H9 (cell line): ENCODE measurements around the gene POLL. TPM values are rescaled to one million over a fixed set of nuclear protein-coding genes. Genes with fewer than 3 reads are reported as not detected.

Experiments
- DNase-seq: peaks from one replicate; pipeline ENCODE4 v3.0.0-alpha.2; 2017
- H2AFZ ChIP-seq: one replicate; pipeline ENCODE4 v1.6.1; 2013; ENCODE audit warnings: mild to moderate bottlenecking, low read length, control low read depth, moderate library complexity
- H2AK5ac ChIP-seq: 2 replicates; pipeline ENCODE4 v1.6.1; 2013; ENCODE audit warnings: low read length, control low read depth, mixed read lengths; ENCODE audit not compliant: insufficient read length
- H2BK120ac ChIP-seq: one replicate; pipeline ENCODE4 v1.6.1; 2013; ENCODE audit warnings: low read depth, mild to moderate bottlenecking, low read length, control low read depth, inconsistent platforms; ENCODE audit not compliant: poor library complexity, severe bottlenecking
- H2BK12ac ChIP-seq: 2 replicates; pipeline ENCODE4 v1.6.1; 2013; ENCODE audit warnings: low read length, control low read depth, mixed read lengths, low read depth; ENCODE audit not compliant: insufficient read length
- H2BK15ac ChIP-seq: 2 replicates; pipeline ENCODE4 v1.6.1; 2013; ENCODE audit warnings: low read depth, low read length, control low read depth
- H2BK20ac ChIP-seq: one replicate; pipeline ENCODE4 v1.6.1; 2013; ENCODE audit warnings: low read depth, mild to moderate bottlenecking, low read length, control low read depth, inconsistent platforms; ENCODE audit not compliant: poor library complexity, severe bottlenecking
- H2BK5ac ChIP-seq: 2 replicates; pipeline ENCODE4 v1.6.1; 2013; ENCODE audit warnings: low read length, control low read depth, mixed read lengths; ENCODE audit not compliant: insufficient read length
- H3K14ac ChIP-seq: 2 replicates; pipeline ENCODE4 v1.6.1; 2013; ENCODE audit warnings: low read length, control low read depth; ENCODE audit not compliant: insufficient read depth
- H3K18ac ChIP-seq: 2 replicates; pipeline ENCODE4 v1.6.1; 2013; ENCODE audit warnings: low read depth, mild to moderate bottlenecking, mixed read lengths, low read length, control low read depth; ENCODE audit not compliant: insufficient read length
- H3K23ac ChIP-seq: 2 replicates; pipeline ENCODE4 v1.6.1; 2013; ENCODE audit warnings: low read length, control low read depth, mixed read lengths, low read depth; ENCODE audit not compliant: insufficient read length
- H3K23me2 ChIP-seq: 2 replicates; pipeline ENCODE4 v1.6.1; 2013; ENCODE audit warnings: low read depth, mild to moderate bottlenecking, mixed read lengths, low read length, control low read depth; ENCODE audit not compliant: insufficient read length, poor library complexity, severe bottlenecking
- H3K27ac ChIP-seq: 2 replicates; pipeline ENCODE4 v1.5.1; 2013; ENCODE audit warnings: low read length, control low read depth, mixed read lengths, low read depth; ENCODE audit not compliant: insufficient read length
- H3K27me3 ChIP-seq: 2 replicates; pipeline ENCODE4 v1.6.1; 2013; ENCODE audit warnings: low read length, control low read depth, inconsistent platforms; ENCODE audit not compliant: insufficient read depth
- H3K4ac ChIP-seq: 2 replicates; pipeline ENCODE4 v1.6.1; 2013; ENCODE audit warnings: low read depth, mild to moderate bottlenecking, control low read depth, inconsistent platforms, low read length, moderate library complexity
- H3K4me1 ChIP-seq: 2 replicates; pipeline ENCODE4 v1.6.1; 2013; ENCODE audit warnings: low read length, control low read depth, inconsistent platforms; ENCODE audit not compliant: insufficient read depth
- H3K4me2 ChIP-seq: 2 replicates; pipeline ENCODE4 v1.6.1; 2013; ENCODE audit warnings: low read length, control low read depth, mixed read lengths; ENCODE audit not compliant: insufficient read length, insufficient read depth
- H3K56ac ChIP-seq: 2 replicates; pipeline ENCODE4 v1.6.1; 2013; ENCODE audit warnings: low read depth, mild to moderate bottlenecking, mixed read lengths, low read length, control low read depth; ENCODE audit not compliant: insufficient read length
- H3K79me1 ChIP-seq: 2 replicates; pipeline ENCODE4 v1.6.1; 2013; ENCODE audit warnings: low read depth, mild to moderate bottlenecking, moderate library complexity, low read length, control low read depth, inconsistent platforms; ENCODE audit not compliant: insufficient read depth, poor library complexity, severe bottlenecking
- H3K79me2 ChIP-seq: 2 replicates; pipeline ENCODE4 v1.6.1; 2013; ENCODE audit warnings: low read length, control low read depth, inconsistent platforms; ENCODE audit not compliant: insufficient read depth
- H3K9ac ChIP-seq: 2 replicates; pipeline ENCODE4 v1.6.1; 2013; ENCODE audit warnings: low read length, control low read depth, mixed read lengths; ENCODE audit not compliant: insufficient read length; ENCODE audit errors: extremely low read depth
- H3K9me3 ChIP-seq: one replicate; pipeline ENCODE4 v1.6.1; 2013; ENCODE audit warnings: low read depth, low read length, inconsistent platforms; ENCODE audit not compliant: control insufficient read depth
- H3T11ph ChIP-seq: one replicate; pipeline ENCODE4 v1.6.1; 2013; ENCODE audit warnings: mild to moderate bottlenecking, low read length, control low read depth, inconsistent platforms
- H4K20me1 ChIP-seq: one replicate; pipeline ENCODE4 v1.6.1; 2013; ENCODE audit not compliant: control insufficient read depth, insufficient read length, insufficient read depth
- H4K5ac ChIP-seq: 2 replicates; pipeline ENCODE4 v1.6.1; 2013; ENCODE audit warnings: low read depth, mild to moderate bottlenecking, mixed read lengths, low read length, control low read depth; ENCODE audit not compliant: insufficient read length
- H4K8ac ChIP-seq: replicated peaks from 2 replicates; pipeline ENCODE4 v1.6.1; 2013; ENCODE audit warnings: low read length, control low read depth, mixed read lengths, low read depth; ENCODE audit not compliant: insufficient read length
- H4K91ac ChIP-seq: 2 replicates; pipeline ENCODE4 v1.6.1; 2013; ENCODE audit warnings: low read depth, mild to moderate bottlenecking, moderate library complexity, mixed read lengths, low read length, control low read depth; ENCODE audit not compliant: insufficient read length
- H3K27ac Mint-ChIP-seq, 3 experiments: 2 replicates in 2 of 3; 3 replicates in 1 of 3; pipeline ENCODE4 v1.8.0; 2020 to 2021; ENCODE audit warnings: mixed read lengths in 3 of 3, mild to moderate bottlenecking in 1 of 3, moderate library complexity in 1 of 3
- H3K27me3 Mint-ChIP-seq: 2 replicates; pipeline ENCODE4 v1.8.0; 2021; ENCODE audit warnings: low read depth, mild to moderate bottlenecking, moderate library complexity, mixed read lengths
- H3K36me3 Mint-ChIP-seq, 3 experiments: 2 replicates in 2 of 3; 3 replicates in 1 of 3; pipeline ENCODE4 v1.8.0; 2020 to 2021; ENCODE audit warnings: low read depth in 3 of 3, mixed read lengths in 3 of 3; ENCODE audit not compliant: insufficient read depth in 1 of 3
- H3K4me1 Mint-ChIP-seq, 2 experiments: 2 replicates each; pipeline ENCODE4 v1.8.0; 2020; ENCODE audit warnings: mixed read lengths in 2 of 2
- H3K4me3 Mint-ChIP-seq, 2 experiments: 2 replicates in 1 of 2; 3 replicates in 1 of 2; pipeline ENCODE4 v1.8.0; 2020 to 2021; ENCODE audit warnings: mild to moderate bottlenecking in 2 of 2, mixed read lengths in 2 of 2, moderate library complexity in 1 of 2
- H3K9me3 Mint-ChIP-seq, 2 experiments: 2 replicates in 1 of 2; 3 replicates in 1 of 2; pipeline ENCODE4 v1.8.0; 2020; ENCODE audit warnings: mild to moderate bottlenecking in 2 of 2, mixed read lengths in 2 of 2, moderate library complexity in 1 of 2
- WGBS: extraction: QIAGEN DNeasy Blood & Tissue Kit; methylation state at CpG from one replicate; pipeline ENCODE4 v1.1.7; 2013; ENCODE audit warnings: missing lambda C conversion rate, low lambda C conversion rate, mixed read lengths; ENCODE audit not compliant: insufficient read length; ENCODE audit errors: extremely low coverage; 5-methylcytosine and 5-hydroxymethylcytosine counted together
- total RNA-seq: library from RNA; stranded (reverse); gene quantifications from 2 replicates; pipeline ENCODE4 v1.2.1, GENCODE V29; 2021
- TF ChIP-seq, protein P1 (sequence below): fragments of 200-600 bp; sonication (generic); conservative IDR thresholded peaks from 3 replicates; pipeline ENCODE4 v1.8.0; 2021; ENCODE audit warnings: antibody characterized with exemption, mild to moderate bottlenecking

Gene POLL
- total RNA-seq, 1 experiment from 2014 or later, result 30.8 TPM

GRCh38 chr10:101578803-101579515 lies 9.1 kb downstream of the POLL start:
- H3T11ph ChIP-seq, result no peak overlapping the region
- no peaks in the 10 kb centered on the region for H3K23me2 ChIP-seq
- no peak overlapping the region for H3K14ac ChIP-seq
- H4K20me1 ChIP-seq, result peaks cover 3% of the 10 kb centered on the region
- no peaks in the 10 kb centered on the region for H3K79me1 ChIP-seq
- H3K9ac ChIP-seq, result no peak overlapping the region
- Mint-ChIP-seq H3K36me3 (peaks cover 22 to 61% (median 49%) of the 10 kb centered on the region in 3 experiments), H3K27ac (no peak overlapping the region), H3K9me3 (peaks cover 3 to 8% of the 10 kb centered on the region in 2 experiments; a peak in 4 of 5 replicates), H3K4me1 (peaks cover 30 to 42% of the 10 kb centered on the region in 2 experiments), H3K4me3 (no peak overlapping the region), H3K27me3 (peaks cover 8% of the 10 kb centered on the region)
- H2AK5ac ChIP-seq, result no peak overlapping the region
- no peak overlapping the region for H3K4me2 ChIP-seq
- H4K5ac ChIP-seq, result no peak overlapping the region
- H3K79me2 ChIP-seq, result no peaks in the 10 kb centered on the region
- no peak for DNase-seq
- H3K18ac ChIP-seq, result no peak overlapping the region
- no peaks in the 10 kb centered on the region for H3K27me3 ChIP-seq
- H2AFZ ChIP-seq, result no peak overlapping the region
- H3K23ac ChIP-seq, result no peak overlapping the region
- WGBS, result no CpG with 5 or more reads among the region's 13 CpGs
- H3K9me3 ChIP-seq, result no peaks in the 10 kb centered on the region
- TF ChIP-seq, protein P1, sequence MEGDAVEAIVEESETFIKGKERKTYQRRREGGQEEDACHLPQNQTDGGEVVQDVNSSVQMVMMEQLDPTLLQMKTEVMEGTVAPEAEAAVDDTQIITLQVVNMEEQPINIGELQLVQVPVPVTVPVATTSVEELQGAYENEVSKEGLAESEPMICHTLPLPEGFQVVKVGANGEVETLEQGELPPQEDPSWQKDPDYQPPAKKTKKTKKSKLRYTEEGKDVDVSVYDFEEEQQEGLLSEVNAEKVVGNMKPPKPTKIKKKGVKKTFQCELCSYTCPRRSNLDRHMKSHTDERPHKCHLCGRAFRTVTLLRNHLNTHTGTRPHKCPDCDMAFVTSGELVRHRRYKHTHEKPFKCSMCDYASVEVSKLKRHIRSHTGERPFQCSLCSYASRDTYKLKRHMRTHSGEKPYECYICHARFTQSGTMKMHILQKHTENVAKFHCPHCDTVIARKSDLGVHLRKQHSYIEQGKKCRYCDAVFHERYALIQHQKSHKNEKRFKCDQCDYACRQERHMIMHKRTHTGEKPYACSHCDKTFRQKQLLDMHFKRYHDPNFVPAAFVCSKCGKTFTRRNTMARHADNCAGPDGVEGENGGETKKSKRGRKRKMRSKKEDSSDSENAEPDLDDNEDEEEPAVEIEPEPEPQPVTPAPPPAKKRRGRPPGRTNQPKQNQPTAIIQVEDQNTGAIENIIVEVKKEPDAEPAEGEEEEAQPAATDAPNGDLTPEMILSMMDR, result no peak
- no peak overlapping the region for H2BK120ac ChIP-seq
- no peak overlapping the region for H3K27ac ChIP-seq
- no peak overlapping the region for H3K4ac ChIP-seq
- H2BK15ac ChIP-seq, result no peak overlapping the region
- no peak overlapping the region for H2BK12ac ChIP-seq
- H3K4me1 ChIP-seq, result 0 out of 2 replicates have a peak, but pooled peaks cover 2% of the 10 kb centered on the region
- no peak overlapping the region for H4K91ac ChIP-seq
- no peak overlapping the region for H2BK5ac ChIP-seq
- no peak overlapping the region for H4K8ac ChIP-seq
- no peak overlapping the region for H3K56ac ChIP-seq
- H2BK20ac ChIP-seq, result no peak overlapping the region
